HG03060 (cell line): ENCODE results near the gene TGFB1I1.
"Not testable (repeated sequence)": the region's sequence is repeated elsewhere in the genome, so short reads cannot be mapped to it uniquely, and the experiment has no call there.

Source experiments
- ATAC-seq: cut with Tn5 transposase; IDR thresholded peaks from one replicate; pipeline ENCODE4 v1.9.1; 2021; ENCODE audit warnings: low read depth, moderate number of reproducible peaks; ENCODE audit not compliant: unreplicated experiment

TGFB1I1 gene

DNA sequence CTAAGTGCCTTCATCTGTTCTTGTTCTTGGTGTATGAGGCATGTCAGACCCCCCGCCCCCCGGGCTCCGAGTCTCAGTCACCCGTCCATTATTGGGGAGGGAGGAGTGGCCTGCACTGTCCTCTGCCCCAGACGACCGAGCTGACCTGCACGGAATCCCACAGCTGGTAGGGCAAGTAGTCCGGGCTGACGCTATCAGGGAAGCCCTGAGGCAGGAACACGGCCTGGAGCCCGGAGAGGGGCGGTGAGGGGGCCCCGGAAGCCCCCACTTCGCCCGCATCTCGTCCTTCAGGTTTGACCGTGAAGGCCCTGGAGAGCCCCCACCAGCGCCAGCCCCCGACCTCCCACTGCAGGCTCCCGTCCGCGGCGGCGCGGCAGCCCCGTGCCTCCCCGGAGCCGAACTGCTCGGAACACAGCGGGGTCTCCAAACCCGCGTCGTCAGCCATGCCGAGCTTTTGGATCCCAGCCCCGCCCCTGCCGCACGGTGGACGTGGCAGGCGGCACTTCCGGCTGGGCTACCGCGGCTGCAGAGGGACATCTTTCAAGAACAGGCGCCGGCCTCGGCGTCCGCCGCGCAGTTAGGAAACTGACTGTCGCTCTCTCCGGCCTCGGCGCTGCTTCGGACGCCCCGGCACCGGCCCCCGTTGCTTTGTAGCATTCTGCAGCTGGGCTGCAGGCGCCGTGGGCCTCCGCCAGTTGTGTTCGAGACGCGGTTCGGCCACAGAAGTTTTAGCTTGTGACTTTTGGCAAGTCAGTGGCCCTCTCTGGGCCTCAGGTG, 36.2 kb downstream of the TGFB1I1 start, which contains the start of gene RUSF1:
TSS of gene RUSF1 (minus strand) at position 463 of the 777 bp plus-strand sequence. CDS start at position 445, 18 bp downstream.
- peak; percentile 66 for ATAC-seq

DNA sequence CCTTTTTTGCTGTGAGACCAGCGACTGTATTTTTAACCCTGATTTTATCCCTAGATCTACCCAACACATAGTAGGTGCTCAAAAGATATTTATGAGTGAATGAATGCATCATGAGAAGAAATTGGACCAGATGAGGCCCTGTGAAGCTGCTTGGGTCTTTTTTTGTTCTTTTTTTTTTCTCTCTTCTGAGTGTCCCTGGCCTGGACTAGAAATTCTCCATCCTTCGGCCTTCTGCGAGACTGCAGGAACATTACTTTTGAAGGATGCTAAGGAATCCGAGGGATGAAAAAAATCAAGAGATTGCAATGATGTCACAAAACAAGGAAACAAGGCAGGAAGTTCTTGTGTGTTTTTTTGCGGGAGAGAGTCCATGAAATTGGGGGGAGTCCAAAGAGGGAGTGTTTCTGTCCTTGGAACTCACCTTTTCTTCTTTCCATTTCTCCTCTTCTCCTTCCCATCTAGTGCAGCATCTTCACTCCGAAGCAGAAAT, 36.8 kb downstream of the TGFB1I1 start:
- no peak for ATAC-seq

DNA sequence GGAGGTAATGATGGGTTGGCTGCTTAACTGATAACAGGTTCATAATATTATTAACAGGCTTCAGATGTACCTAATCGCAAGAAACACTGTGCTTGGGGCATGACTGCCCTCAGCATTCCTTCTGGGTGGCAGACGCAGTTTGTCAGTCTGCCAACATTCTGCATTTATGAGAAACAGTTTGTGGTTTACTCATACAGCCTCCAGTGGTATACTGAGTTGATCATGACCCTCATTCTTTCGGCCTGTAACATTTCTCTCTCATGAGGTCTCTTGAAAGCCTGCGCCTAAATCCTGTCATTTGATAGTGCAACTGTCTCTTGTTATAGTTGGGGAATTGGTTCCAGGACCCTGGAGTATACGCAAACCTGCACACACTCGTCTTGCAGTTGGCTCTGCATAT, 41.2 kb downstream of the TGFB1I1 start:
- no peak for ATAC-seq

DNA sequence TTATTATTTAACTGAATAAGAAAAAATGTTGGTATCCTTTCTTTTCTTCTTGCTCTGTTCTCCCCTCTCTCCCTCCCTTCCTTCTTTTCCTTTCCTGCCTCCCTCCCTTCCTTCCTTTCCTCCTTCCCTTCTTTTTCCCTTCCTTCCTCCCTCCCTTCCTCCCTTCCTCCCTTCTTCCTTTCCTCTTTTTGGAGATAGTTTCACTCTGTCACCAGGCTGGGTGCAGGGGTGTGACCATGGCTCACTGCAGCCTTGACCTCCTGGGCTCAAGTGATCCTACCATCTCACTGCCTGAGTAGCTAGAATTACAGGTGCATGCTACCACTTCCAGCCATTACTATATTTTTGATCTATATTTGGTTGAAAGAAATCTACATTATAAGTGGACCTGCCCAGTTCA, 41.9 kb downstream of the TGFB1I1 start:
- no peak for ATAC-seq

DNA sequence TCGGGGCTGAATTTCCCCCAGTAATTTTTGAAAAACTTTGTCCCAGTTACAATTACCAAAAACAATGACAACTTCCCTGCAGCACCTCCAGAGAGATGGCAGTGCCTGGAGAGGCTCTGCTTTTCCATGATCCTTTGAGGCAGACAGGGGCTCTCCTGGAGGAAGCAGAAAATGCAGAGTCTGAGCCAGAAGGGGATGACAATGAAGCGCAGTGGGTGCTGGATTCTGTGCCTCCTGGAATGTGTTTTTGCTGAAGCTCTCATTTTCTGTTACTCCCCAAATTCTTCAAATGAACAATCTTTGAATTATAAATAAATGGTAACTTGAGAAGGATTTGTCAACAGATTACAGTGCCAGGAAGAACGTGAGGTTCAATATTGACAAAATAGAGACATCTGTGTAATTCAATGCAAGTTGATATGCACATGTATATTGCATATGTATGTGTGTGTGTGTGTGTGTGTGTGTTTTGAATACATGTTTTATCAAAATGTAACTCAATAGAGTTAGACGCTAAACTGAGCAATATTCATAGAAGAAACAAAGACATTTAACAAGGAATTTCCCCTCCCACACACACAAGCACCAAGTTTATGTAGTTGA, 45.9 kb downstream of the TGFB1I1 start:
- ATAC-seq: no peak

DNA sequence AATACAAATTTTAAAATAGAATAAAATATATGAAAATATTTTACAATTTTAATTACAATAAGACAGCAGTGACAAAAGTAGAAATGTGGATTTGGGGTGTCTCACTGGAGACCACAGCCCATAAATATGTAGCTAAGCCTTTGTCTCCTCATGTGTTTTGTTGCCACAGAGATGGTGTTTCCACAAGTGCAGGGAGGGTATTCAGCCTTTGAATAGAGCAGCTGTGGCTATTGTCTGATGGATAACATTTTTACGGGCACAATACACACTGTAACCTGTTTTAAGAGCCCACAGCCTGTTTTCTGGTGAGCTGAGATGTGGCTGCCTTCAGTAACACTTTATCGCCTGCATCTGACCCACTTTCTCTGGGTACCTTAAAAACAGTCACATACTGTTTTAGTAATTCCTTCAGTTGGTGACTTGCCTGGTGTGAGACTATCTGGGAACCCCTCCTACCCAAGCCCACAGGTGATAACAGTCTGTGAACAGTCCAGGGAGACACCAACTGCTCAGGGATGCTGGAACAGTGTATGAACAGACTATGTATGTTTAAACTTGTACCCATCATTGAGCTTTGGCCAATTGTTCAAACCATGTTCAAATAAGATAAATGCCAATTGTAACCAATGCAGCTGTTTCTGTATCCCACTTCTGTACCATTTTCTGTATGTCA, 47.9 kb downstream of the TGFB1I1 start:
- ATAC-seq: no peak

DNA sequence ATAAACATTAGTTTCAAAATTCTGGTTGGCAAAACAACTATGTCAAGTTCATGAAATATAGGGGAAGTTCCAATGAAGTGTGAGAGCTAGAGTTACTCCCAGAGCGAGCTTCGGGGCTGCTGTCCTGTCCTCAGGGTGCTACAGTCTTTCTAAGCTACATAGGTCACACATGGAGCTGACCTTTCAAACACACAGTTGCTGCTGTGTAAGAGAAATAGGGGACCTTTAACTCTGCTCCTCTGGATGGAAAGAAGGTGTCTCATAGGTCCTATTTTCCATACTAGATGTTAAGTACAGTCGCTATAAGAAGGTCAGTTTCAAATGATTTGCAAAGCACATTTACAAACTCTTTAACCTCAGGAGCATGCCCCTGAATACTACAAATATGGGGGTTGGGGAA, 49.4 kb downstream of the TGFB1I1 start:
- ATAC-seq: no peak

DNA sequence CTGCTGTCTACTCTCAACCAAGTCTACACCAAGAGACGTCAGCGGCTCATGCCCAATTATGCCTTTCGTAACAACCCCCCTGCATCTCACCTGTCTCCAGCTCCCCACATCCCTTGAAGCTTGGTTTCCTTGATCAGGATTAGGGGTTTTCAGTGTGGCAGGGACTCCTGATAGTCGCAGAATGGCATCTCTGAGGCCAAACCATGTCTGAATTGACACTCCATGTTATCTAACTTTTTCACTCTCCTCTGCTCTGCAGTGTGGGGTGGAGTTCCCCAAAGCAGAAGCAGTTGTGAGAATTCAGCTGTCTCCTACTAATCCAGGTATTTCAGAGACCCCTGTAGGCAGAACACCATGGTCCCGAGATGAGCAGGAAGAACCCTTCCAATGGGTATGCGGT, 50.1 kb downstream of the TGFB1I1 start:
- ATAC-seq: no peak

DNA sequence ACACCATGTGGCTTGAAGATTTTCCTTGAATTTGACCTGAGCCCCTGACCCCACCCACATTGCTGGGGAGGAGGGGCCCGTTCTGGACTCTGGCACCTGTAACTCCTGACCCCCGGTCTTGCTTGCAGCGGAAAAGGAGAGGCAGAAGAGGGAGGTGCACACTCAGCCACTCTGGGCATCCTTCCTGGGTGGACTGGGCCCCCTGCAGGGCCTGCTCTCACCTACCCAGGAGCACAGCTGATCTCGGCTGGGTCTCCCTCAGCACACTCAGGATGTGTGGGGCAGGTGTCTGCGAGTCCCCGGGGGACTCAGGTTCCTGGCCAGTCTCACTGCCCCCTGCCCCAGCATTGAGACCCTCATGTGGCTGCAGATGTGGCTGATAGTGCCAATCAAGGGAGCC, 51.8 kb downstream of the TGFB1I1 start:
- ATAC-seq: not testable (repeated sequence)

DNA sequence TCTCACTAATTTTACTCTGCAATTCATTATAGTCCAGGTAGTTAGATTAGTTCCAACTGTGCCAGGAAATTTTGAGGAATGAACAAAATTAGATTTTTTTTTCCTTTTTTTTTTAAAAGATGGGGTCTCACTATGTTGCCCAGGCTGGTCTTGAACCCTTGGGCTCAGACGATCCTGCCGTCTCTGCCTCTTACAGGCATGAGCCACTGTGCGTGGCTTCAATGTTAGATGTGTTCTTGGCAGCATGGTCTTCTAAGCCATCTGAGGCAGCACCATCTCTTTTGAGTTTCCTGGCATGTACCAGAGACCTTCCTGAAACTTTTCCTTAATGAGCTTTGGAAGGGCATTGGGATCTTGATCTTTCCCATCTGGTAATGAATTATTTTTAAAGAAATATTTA, 53.2 kb downstream of the TGFB1I1 start:
- no peak for ATAC-seq
